Epithelial cell of prostate (primary cell): ENCODE data around the gene MTUS2.
A peak's percentile ranks its signal among the peaks of the same experiment; 100 is the strongest.
"Not testable (repeated sequence)": the region's sequence is repeated elsewhere in the genome, so short reads cannot be mapped to it uniquely, and the experiment has no call there.

ENCODE experiments used
- DNase-seq: peaks from one replicate; pipeline ENCODE4 v3.0.0-alpha.2; 2011; ENCODE audit warnings: low read depth, low spot score
- H3K27ac ChIP-seq: fragments of 450-650 bp; 2 replicates; pipeline ENCODE4 v1.5.1; 2017; ENCODE audit warnings: mild to moderate bottlenecking

MTUS2 gene

GRCh38 chr13:29362849-29363604 lies 542.9 kb downstream of the MTUS2 start:
- DNase-seq: no peak

GRCh38 chr13:29369060-29369743 lies 549.1 kb downstream of the MTUS2 start:
- DNase-seq: no peak
- no peak overlapping the region for H3K27ac ChIP-seq

More at GRCh38 chr13:29362849-29363604, 542.9 kb downstream of the MTUS2 start:
- no peak overlapping the region for H3K27ac ChIP-seq

- H3K27ac ChIP-seq: no peak overlapping the region
- DNase-seq: no peak
Observed at GRCh38 chr13:29379281-29379680, 559.1 kb downstream of the MTUS2 start.

GRCh38 chr13:29379865-29380264 lies 559.7 kb downstream of the MTUS2 start:
- no peak overlapping the region for H3K27ac ChIP-seq
- no peak for DNase-seq

GRCh38 chr13:29382021-29382420 lies 561.9 kb downstream of the MTUS2 start:
- DNase-seq: no peak
- no peak overlapping the region for H3K27ac ChIP-seq

- no peak overlapping the region for H3K27ac ChIP-seq
- DNase-seq: no peak
Observed at GRCh38 chr13:29383476-29383875, 563.3 kb downstream of the MTUS2 start.

GRCh38 chr13:29384466-29384865 lies 564.3 kb downstream of the MTUS2 start:
- no peak overlapping the region for H3K27ac ChIP-seq
- DNase-seq: no peak

- DNase-seq: no peak
- no peak overlapping the region for H3K27ac ChIP-seq
Observed at GRCh38 chr13:29384871-29385270, 564.7 kb downstream of the MTUS2 start.

- DNase-seq: no peak
- no peak overlapping the region for H3K27ac ChIP-seq
Observed at GRCh38 chr13:29386246-29386645, 566.1 kb downstream of the MTUS2 start.

GRCh38 chr13:29390598-29390997 lies 570.5 kb downstream of the MTUS2 start:
- DNase-seq, H3K27ac ChIP-seq: not testable (repeated sequence)

- H3K27ac ChIP-seq: no peak overlapping the region
- no peak for DNase-seq
Observed at GRCh38 chr13:29396446-29396845, 576.3 kb downstream of the MTUS2 start.

GRCh38 chr13:29397265-29397664 lies 577.1 kb downstream of the MTUS2 start:
- no peak for DNase-seq
- no peak overlapping the region for H3K27ac ChIP-seq

- DNase-seq: peak; percentile 3
- H3K27ac ChIP-seq: no peak overlapping the region
Observed at GRCh38 chr13:29402166-29402636, 582.1 kb downstream of the MTUS2 start.

GRCh38 chr13:29405401-29405800 lies 585.3 kb downstream of the MTUS2 start:
- DNase-seq: no peak
- H3K27ac ChIP-seq: no peak overlapping the region

- no peak for DNase-seq
Observed at GRCh38 chr13:29411481-29411880, 591.3 kb downstream of the MTUS2 start.

GRCh38 chr13:29418026-29418425 lies 597.9 kb downstream of the MTUS2 start:
- H3K27ac ChIP-seq: no peak overlapping the region
- DNase-seq: no peak

More at GRCh38 chr13:29411481-29411880, 591.3 kb downstream of the MTUS2 start:
- H3K27ac ChIP-seq: peak overlapping the region; percentile 15

- DNase-seq: no peak
Observed at GRCh38 chr13:29421118-29421517, 601.0 kb downstream of the MTUS2 start.

GRCh38 chr13:29422015-29422414 lies 601.9 kb downstream of the MTUS2 start:
- DNase-seq: no peak
- H3K27ac ChIP-seq: no peak overlapping the region

More at GRCh38 chr13:29421118-29421517, 601.0 kb downstream of the MTUS2 start:
- H3K27ac ChIP-seq: no peak overlapping the region

GRCh38 chr13:29423050-29423449 lies 602.9 kb downstream of the MTUS2 start:
- H3K27ac ChIP-seq: no peak overlapping the region
- DNase-seq: no peak

GRCh38 chr13:29427937-29428309 lies 607.8 kb downstream of the MTUS2 start:
- DNase-seq: no peak
- H3K27ac ChIP-seq: no peak overlapping the region
